Ascending aorta (tissue), 2 donors: ENCODE data around the gene SCYL1. TPM values are rescaled to one million over a fixed set of nuclear protein-coding genes. Genes with fewer than 3 reads are reported as not detected.
A peak's percentile ranks its signal among the peaks of the same experiment; 100 is the strongest.

Source experiments
- DNase-seq, 2 donors: peaks; one replicate each; pipeline ENCODE4 v3.0.0-alpha.2; 2019; ENCODE audit warnings: low spot score in 2 of 2
- H3K27ac ChIP-seq, 2 donors: fragments of 200-600 bp; sonication (generic); one replicate each; pipeline ENCODE4 v1.5.1; 2016 to 2017; ENCODE audit warnings: mild to moderate bottlenecking in 1 of 2
- H3K27me3 ChIP-seq: fragments of 200-600 bp; sonication (generic); one replicate; pipeline ENCODE4 v1.5.1; 2017
- H3K36me3 ChIP-seq, 2 donors: fragments of 200-600 bp; sonication (generic); one replicate each; pipeline ENCODE4 v1.5.1; 2016
- H3K4me1 ChIP-seq, 2 donors: fragments of 200-600 bp; sonication (generic); one replicate each; pipeline ENCODE4 v1.5.1; 2016 to 2017; ENCODE audit warnings: mild to moderate bottlenecking in 1 of 2
- H3K4me3 ChIP-seq, 2 donors: fragments of 200-600 bp; sonication (generic); one replicate each; pipeline ENCODE4 v1.5.1; 2016 to 2017; ENCODE audit warnings: mild to moderate bottlenecking in 1 of 2
- H3K9me3 ChIP-seq, 2 donors: fragments of 200-600 bp; sonication (generic); one replicate each; pipeline ENCODE4 v1.5.1; 2016
- CTCF ChIP-seq, 3 experiments: fragments of 200-600 bp in 2 of 3; fragments of 450-650 bp in 1 of 3; sonication (generic) in 2 of 3; IDR thresholded peaks; one replicate each; pipeline ENCODE4 v1.5.1; 2016 to 2019; ENCODE audit warnings: antibody characterized with exemption in 3 of 3, mild to moderate bottlenecking in 1 of 3, moderate library complexity in 1 of 3
- intact Hi-C: fragments of 100-400 bp; cut with DNase I; formaldehyde crosslinking; loops from one replicate; pipeline ENCODE4 v1.15.1; 2023
- total RNA-seq: library from RNA; depleted of rRNA; stranded (reverse); fragments of >200 nt; gene quantifications from one replicate; pipeline ENCODE4 v1.1.0, GENCODE V29; 2016

SCYL1 gene
- total RNA-seq, 1 donor from 2014 or later = 220 TPM

GRCh38 chr11:65536412-65537295 is 11.8 kb downstream of the SCYL1 start:
- Histone ChIP-seq H3K27ac (peak overlapping the region in 1 of 2 donors; percentile 29), H3K36me3 (peaks cover 52 to 66% of the 10 kb centered on the region in 2 donors), H3K27me3 (no peaks in the 10 kb centered on the region), H3K4me3 (no peak overlapping the region), H3K4me1 (peaks cover 14 to 18% of the 10 kb centered on the region in 2 donors), H3K9me3 (no peaks in the 10 kb centered on the region)
- intact Hi-C loops = no loop called here
- no peak for TF ChIP-seq CTCF (IDR thresholded peaks at IDR 0.05)
- DNase-seq = no peak

GRCh38 chr11:65537296-65537597 is 12.4 kb downstream of the SCYL1 start:
- H3K4me1 ChIP-seq = peaks cover 16 to 22% of the 10 kb centered on the region in 2 donors
- H3K36me3 ChIP-seq = peaks cover 47 to 60% of the 10 kb centered on the region in 2 donors
- H3K27me3 ChIP-seq = no peaks in the 10 kb centered on the region
- peak overlapping the region in 1 of 2 donors; percentile 29 for H3K27ac ChIP-seq
- H3K9me3 ChIP-seq = no peaks in the 10 kb centered on the region
- intact Hi-C loops = no loop called here
- H3K4me3 ChIP-seq = no peak overlapping the region
- no peak for DNase-seq
- TF ChIP-seq CTCF (IDR thresholded peaks at IDR 0.05) = no peak

GRCh38 chr11:65537620-65538231 is 12.8 kb downstream of the SCYL1 start:
- peak overlapping the region in 1 of 2 donors; percentile 29 for H3K27ac ChIP-seq
- peaks cover 43 to 59% of the 10 kb centered on the region in 2 donors for H3K36me3 ChIP-seq
- TF ChIP-seq CTCF (IDR thresholded peaks at IDR 0.05) = no peak
- H3K27me3 ChIP-seq = no peaks in the 10 kb centered on the region
- no peaks in the 10 kb centered on the region for H3K9me3 ChIP-seq
- no peak overlapping the region for H3K4me3 ChIP-seq
- DNase-seq = no peak
- peaks cover 16 to 22% of the 10 kb centered on the region in 2 donors for H3K4me1 ChIP-seq
- intact Hi-C loops = no loop called here

GRCh38 chr11:65538232-65538914 is 13.5 kb downstream of the SCYL1 start:
- intact Hi-C loops = no loop called here
- no peak for TF ChIP-seq CTCF (IDR thresholded peaks at IDR 0.05)
- Histone ChIP-seq H3K27me3 (no peaks in the 10 kb centered on the region), H3K9me3 (no peaks in the 10 kb centered on the region), H3K4me1 (peaks cover 16 to 22% of the 10 kb centered on the region in 2 donors), H3K27ac (no peak overlapping the region), H3K4me3 (no peak overlapping the region), H3K36me3 (peaks cover 43 to 59% of the 10 kb centered on the region in 2 donors)
- DNase-seq = no peak

- peaks cover 16 to 22% of the 10 kb centered on the region in 2 donors for H3K4me1 ChIP-seq
- H3K36me3 ChIP-seq = peaks cover 51 to 63% of the 10 kb centered on the region in 2 donors
- no peak for TF ChIP-seq CTCF (IDR thresholded peaks at IDR 0.05)
- peak overlapping the region; percentile 80 to 90 for H3K27ac ChIP-seq
- DNase-seq = no peak
- H3K9me3 ChIP-seq = no peaks in the 10 kb centered on the region
- no peaks in the 10 kb centered on the region for H3K27me3 ChIP-seq
- H3K4me3 ChIP-seq = peak overlapping the region; percentile 58 to 68
- intact Hi-C loops = no loop called here
Measured at GRCh38 chr11:65538915-65539743, 14.2 kb downstream of the SCYL1 start.
